Stimulated activated CD8-positive, alpha-beta memory T cell treated with anti-CD3 and anti-CD28 coated beads, Interleukin-15, amount 100 ng/mL, for 24 hours (primary cell): ENCODE measurements around the gene GRK5.

Experiments
- DNase-seq: peaks from one replicate; pipeline ENCODE4 v3.0.0-alpha.2; 2020; ENCODE audit warnings: low read depth

The GRK5 gene

GRCh38 chr10:119406137-119406536 is 198.8 kb downstream of the GRK5 start:
- no peak for DNase-seq

GRCh38 chr10:119406601-119407253 is 199.4 kb downstream of the GRK5 start:
- DNase-seq = no peak

GRCh38 chr10:119407254-119407777 is 199.9 kb downstream of the GRK5 start:
- no peak for DNase-seq

GRCh38 chr10:119408072-119408471 is 200.7 kb downstream of the GRK5 start:
- no peak for DNase-seq

GRCh38 chr10:119408969-119409371 is 201.6 kb downstream of the GRK5 start:
- no peak for DNase-seq

- no peak for DNase-seq
Observed at GRCh38 chr10:119409385-119409784, 202.0 kb downstream of the GRK5 start.

GRCh38 chr10:119409906-119410305 is 202.5 kb downstream of the GRK5 start:
- no peak for DNase-seq

- no peak for DNase-seq
Observed at GRCh38 chr10:119410361-119411116, 203.2 kb downstream of the GRK5 start.

- no peak for DNase-seq
Observed at GRCh38 chr10:119412244-119413092, 205.1 kb downstream of the GRK5 start.

GRCh38 chr10:119413093-119413453 is 205.7 kb downstream of the GRK5 start:
- DNase-seq = no peak

- DNase-seq = no peak
Observed at GRCh38 chr10:119413471-119414080, 206.2 kb downstream of the GRK5 start.

GRCh38 chr10:119414081-119414611 is 206.8 kb downstream of the GRK5 start:
- DNase-seq = no peak

- no peak for DNase-seq
Observed at GRCh38 chr10:119415121-119415520, 207.8 kb downstream of the GRK5 start.

GRCh38 chr10:119415536-119416503 is 208.4 kb downstream of the GRK5 start:
- no peak for DNase-seq

GRCh38 chr10:119416855-119417254 is 209.5 kb downstream of the GRK5 start:
- peak; percentile 25 for DNase-seq

GRCh38 chr10:119417852-119418251 is 210.5 kb downstream of the GRK5 start:
- DNase-seq = no peak

- no peak for DNase-seq
Observed at GRCh38 chr10:119418362-119418761, 211.0 kb downstream of the GRK5 start.

GRCh38 chr10:119419931-119420330 is 212.6 kb downstream of the GRK5 start:
- no peak for DNase-seq

GRCh38 chr10:119420950-119421875 is 213.8 kb downstream of the GRK5 start:
- DNase-seq = no peak
